ENCODE data around the gene SLC36A2.
"Not testable (repeated sequence)": the region's sequence is repeated elsewhere in the genome, so short reads cannot be mapped to it uniquely, and the experiment has no call there.

Gene SLC36A2

DNA sequence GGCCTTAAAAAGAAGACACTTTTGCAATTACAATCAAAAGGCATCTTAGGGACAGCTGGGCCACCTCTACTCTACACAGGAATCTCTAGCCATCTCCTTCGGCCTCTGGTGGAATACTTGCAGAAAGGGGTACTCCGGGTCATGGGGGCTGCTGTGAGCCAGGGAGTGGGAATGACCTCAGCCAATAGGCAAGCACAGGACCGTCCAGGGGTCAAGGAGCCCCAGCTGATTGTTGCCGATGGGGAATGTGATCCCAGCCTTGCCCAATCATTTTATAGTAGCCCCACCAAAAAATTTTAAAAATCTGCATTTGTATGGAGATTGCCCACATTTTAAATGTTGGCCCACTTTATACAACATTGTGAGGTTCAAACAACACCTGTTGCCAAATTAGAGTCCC is 26.9 kb downstream of the SLC36A2 start:
- no peak for DNase-seq

DNA sequence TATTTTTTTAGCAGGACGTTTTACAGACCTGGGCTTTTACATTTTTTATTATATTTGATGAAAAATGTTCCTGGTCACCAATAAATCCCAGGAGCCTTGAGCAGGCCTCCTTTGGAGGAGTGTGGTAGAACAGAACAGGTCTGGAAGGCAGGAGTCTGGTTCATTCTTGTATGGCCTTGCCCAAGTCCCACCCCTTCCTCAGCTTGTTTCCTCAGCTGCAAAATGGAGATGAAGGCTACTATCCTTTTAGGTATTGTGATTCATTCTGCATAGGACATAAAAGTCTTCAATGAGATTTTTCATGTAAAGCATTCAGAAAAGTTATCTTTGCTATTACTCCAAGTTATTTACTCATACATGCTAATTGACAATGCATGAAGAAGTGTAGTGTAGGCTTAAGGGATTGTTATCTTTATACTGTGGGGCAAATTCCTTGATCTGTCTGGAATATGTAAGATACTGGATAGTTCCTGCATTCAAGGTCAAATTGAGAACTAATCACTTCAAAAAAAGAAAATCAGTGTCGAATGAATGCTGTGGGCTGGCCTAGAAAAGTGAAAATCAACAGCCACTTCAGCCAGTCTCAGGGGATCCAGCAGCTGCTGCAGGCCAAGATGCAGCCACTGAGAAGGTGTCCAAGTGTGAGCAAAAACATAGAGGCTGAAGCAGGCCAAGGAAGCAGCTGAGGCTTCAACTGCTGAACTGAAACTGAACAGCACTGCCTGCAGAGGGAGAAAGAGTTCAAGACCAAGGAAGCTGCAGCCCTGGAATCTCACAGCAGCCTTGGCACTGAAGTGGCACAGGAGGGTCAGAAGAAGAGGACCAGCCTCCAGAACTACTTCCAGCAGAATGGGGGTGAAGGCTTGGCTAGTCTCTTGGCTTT is 28.3 kb downstream of the SLC36A2 start:
- no peak for DNase-seq

DNA sequence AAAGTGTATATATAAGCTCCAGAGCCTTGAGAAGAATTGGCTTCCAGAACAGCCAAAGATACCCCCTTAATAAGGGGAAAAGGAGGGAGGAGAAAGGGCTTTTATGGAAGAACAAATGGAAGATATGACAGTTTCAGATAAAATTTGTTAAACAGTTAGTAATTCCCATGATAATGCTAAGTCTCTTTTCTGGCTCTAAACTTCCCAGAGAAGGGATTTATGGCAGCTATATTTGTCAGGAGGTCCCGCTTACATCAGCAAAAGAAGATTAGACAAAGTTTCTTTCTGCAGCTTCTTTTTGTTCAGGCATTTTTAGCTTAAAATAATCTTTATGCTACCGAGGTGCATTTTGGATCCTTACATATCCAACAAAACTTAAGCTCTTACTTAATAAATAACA is 29.5 kb downstream of the SLC36A2 start:
- DNase-seq = no peak

DNA sequence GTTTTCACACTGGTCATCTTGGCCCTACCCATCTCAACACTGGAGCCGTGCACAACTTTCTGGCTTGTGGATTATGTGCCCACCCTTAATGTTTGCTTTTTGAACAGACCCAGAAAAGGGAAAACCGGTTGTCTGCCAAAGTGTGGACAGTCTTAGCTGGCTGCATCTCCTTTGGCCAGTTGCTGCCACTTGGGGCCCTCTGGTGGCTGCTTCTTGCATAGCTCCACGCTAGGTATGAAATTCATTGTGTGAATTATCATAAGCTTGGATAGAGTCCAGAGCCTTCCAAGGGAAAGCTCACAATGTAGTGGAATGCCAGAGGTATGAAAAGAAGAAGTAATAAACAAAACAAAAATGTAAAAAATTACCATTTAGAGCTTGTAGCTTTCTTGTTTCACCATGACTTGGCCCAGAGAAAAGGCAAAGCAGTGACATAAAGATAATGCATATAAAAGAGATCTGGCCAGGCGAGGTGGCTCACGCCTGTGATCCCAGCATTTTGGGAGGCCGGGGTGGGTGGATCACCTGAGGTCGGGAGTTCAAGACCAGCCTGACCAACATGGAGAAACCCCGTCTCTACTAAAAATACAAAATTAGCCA is 31.3 kb downstream of the SLC36A2 start:
- DNase-seq = peak; percentile 43 to 53

DNA sequence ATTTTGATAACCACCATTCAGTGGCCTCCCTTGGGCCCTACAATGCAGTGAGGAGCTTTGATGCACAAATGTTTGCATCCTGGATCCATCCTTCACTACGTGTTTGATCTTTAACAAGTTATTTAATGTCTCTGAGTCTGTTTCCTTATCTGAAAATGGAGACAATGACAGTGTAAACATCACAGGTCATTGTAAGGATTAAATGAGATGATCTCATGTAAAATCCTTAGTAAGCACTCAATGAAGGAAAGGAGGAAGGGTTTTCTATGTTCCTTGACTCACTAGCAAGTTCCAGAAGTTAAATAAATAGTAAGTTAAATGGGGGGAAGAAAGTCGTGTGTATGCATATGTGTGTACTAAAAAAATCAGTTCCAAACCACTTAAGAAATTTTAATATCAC is 34.0 kb downstream of the SLC36A2 start:
- no peak for DNase-seq

DNA sequence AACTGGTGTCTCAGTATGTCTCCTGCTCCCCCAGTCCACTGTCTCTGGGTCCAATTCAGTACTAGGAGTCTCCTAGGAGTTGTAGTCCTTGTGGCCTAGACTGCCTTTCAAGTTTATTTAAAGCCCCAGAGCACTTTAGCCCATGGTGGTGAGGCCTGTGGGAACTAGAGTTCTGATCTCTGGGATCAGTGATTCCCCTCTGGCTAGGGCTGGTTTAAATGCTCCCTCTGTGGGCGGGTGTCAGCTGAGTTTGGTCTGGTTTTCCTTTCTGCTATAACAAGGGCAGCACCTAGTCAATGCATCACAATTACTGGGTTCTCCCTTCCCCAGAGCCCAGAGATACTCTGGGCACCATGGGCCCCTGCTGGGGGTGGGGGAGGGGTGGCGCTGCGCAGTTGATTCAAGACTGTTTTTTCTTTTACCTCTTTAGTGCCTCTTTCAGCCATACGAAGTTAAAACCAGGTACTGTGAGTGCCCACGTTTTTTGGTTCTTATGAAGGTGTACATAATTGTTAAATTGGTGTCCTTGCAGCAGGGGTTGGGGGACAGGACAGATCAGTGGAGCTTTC is 34.5 kb downstream of the SLC36A2 start:
- DNase-seq = no peak

DNA sequence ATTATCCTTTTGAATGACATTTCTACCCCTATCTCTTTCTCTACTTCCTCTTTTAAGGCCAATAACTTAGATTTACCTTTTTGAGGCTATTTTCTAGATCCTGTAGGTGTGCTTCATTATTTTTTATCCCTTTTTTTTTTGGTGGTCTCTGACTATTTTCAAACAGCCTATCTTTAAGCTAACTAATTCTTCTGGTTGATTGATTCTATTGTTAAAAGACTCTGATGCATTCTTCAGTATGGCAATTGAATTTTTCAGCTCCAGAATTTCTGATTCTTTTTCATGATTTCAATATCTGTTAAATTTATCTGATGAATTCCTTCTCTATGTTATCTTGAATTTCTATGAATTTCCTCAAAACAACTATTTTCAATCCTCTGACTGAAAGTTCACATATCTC is 36.4 kb downstream of the SLC36A2 start:
- no peak for DNase-seq

DNA sequence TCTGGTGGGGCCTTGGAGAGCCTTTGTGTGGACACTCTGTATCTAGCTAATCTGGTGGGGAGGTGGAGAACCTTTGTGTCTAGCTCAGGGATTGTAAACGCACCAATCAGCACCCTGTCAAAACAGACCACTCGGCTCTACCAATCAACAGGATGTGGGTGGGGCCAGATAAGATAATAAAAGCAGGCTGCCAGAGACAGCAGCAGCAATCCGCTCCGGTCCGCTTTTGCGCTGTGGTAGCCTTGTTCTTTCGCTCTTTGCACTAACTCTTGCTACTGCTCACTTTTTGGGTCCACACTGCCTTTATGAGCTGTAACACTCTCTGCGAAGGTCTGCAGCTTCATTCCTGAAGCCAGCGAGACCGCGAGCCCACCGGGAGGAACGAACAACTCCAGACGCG is 37.5 kb downstream of the SLC36A2 start:
- DNase-seq = not testable (repeated sequence)

DNA sequence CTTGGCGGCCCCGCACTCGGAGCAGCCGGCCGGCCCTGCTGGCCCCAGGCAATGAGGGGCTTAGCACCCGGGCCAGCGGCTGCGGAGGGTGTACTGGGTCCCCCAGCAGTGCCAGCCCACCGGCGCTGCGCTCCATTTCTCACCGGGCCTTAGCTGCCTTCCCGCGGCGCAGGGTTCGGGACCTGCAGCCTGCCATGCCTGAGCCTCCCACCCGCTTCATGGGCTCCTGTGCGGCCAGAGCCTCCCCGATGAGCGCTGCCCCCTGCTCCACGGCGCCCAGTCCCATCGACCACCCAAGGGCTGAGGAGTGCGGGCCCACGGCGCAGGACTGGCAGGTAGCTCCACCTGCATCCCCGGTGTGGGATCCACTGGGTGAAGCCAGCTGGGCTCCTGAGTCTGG is 38.1 kb downstream of the SLC36A2 start:
- not testable (repeated sequence) for DNase-seq

DNA sequence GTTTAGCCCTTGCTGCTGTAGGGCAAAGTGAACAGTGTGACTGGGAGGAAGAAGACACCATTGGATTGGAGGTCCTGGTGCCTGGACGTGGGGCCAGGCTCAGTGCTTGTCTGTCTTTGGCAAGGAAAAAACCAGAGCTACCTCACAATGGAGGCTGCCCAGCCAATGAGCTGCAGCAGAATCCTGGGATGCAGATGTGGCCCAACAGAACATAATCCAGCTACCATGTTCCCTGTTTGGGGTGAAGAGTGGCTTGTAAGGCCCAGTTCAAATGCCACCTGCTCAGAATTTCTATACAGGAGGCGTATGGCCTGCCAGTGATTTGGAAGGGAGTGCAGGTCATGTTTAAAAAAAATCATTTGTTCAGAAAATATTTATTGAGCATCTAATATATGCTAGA is 43.7 kb downstream of the SLC36A2 start, which contains the start of gene SLC36A3:
TSS of gene SLC36A3 (minus strand) at position 101 of the 400 bp plus-strand sequence. CDS start 412 bp downstream, outside the sequence.
- no peak for DNase-seq

DNA sequence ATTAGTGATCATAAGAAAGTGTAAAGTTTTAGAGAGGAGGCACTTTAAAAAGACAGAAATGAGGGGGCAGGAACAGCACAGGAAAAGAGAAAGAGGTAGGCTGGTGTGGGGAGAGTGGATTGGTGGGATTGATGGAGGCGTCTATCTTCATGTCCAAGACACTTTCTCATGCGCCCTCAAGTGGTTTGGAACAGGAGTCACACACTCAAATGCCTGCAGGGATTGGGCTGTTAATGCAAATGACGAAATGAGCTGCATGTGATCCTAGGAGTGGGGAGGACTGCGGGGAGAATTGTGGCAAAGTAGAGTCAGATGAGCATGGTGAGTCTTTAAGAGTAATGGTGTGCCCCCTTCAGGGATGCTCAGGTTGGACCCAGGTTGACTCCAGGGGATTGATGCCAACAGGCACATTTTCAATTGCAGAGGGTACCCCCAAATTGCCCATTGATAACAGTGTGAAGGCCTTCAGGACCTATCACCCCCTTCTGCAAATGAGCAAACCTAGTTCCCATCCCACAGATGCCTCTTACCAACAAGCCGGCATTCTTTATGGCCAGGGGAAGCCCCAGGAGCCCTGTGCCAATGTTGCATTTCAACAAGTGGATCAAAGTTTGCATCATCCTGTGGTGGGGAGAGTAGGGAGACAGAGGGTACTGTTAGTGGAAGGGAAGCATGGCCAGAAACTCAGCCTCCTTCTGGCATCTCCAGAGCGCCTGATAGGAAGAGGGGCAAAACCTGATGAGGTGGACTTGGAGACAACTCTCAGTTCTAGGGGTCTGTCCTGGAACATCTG is 49.1 kb downstream of the SLC36A2 start:
- DNase-seq = no peak

DNA sequence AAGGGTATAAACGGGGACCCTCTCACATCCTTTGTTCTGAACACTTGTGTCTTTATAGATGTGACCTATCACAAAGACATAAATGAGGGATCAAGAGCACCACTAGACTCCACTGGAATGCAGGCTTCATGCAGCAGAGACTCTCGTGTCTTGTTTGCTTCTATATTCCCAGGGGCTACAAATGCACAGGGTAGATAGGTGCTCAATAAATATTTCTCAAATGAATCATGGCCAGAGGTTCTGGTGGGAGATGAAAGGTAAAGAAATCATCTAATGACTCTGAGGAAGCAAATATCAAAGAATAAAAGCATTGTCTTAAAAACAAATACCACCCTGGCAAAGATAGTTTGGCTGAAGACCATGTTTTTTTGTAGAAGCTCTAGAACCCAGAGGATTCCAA is 50.4 kb downstream of the SLC36A2 start:
- DNase-seq = no peak

DNA sequence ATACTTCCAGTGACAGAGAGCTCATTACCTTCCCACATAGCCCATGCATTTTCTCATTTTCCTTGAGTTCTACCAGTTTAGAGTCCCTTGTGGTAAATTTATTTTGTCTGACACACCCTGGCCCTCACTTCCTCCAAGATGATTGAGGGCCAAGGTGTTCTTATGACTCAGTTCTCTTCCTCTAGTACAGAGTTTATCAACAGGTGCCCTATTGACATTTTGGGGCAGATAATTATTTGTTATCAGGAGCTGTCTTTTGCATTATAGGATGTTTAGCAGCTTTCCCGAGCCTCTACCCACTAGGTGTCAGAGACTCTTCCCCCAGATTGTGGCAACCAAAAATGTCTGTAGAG is 50.9 kb downstream of the SLC36A2 start:
- no peak for DNase-seq

DNA sequence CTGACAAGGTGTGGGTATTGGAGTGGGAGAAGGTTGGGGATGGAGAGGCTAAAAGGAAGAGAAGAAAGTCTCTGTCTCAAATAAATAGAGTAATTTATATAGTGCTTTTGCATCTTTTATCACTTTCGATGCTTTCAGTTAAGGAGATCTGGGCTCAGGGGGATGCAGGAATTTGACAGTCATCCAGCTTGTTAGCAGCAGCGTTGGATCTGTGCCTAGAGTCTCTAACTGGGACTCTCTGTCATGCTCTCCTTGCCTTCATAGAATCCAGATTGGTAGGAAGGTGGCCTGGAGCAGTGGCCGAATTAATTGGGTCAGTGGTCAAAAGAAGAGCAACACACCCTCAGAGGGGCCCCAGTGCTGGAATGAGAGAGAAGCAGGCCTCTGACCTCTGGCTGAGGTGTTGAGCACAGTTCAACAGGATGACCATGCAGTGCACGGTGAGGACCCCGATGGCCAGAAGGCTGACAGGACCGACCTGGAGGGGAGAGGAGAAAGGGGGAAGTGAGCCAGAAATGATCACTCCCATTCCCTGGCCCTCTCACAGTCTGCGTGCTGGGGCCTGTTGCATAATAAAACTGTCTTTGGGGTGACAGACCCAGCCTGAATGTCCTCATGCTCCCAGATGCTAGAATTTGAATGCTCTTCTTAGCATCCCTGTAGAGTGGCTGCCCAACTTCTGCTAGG is 51.4 kb downstream of the SLC36A2 start:
- DNase-seq = no peak

DNA sequence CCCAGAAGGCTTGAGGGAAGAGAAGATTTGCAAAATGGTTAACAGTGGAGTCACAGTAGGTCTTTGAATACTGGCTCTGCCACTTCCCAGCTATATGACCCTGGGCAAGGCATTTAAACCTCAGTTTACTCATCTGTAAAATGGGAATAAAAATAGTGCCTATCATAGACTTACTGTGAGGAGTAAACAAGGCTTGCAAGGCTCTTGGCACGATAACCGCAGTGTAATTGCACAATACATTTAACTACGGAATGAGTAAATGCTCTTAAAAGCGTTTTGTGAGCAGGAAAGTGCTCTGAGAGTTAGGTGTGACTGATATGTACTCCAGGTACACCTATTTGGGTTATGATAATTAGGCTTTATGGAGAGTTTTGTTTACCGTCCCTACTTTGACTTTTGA is 52.2 kb downstream of the SLC36A2 start:
- no peak for DNase-seq

DNA sequence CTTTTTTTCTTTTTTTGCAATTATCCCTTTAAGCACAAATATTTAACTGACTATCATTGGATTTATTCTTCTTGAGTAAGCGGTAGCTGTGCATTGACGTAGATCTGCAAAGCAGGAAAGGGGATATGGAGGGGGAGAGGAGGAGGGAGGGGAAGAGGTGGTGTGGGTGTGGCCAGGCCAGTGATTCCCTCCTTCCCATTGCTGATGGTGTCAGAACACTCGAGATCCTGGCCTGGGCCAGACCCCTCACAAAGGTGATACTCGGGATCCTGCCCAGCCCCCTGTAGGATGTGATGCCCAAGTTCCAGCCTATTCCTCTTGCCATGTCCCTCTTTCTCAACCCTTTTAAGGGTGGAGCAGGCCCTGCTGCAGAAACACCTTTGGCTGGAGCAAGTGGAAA is 53.7 kb downstream of the SLC36A2 start:
- no peak for DNase-seq

DNA sequence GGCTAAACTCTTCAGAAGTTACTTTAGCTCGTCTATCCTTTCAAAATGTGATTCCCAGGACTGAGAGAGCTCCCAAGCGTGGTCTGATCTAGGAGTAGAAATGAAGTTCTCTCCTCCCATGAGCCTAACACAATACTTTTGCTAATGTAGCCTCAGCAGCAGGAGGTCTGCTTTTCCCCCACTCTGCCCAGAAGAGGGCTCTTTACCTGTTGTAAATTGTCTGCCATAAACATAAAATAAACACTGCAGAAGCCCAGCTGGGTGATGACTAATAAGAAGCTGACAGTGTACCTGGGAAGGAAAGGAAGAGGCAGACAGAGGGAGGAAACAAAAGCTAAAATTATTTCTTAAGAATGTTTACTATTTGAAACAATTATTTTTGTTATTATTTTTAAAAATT is 59.2 kb downstream of the SLC36A2 start:
- peak in 1 of 2 experiments; percentile 44 for DNase-seq

DNA sequence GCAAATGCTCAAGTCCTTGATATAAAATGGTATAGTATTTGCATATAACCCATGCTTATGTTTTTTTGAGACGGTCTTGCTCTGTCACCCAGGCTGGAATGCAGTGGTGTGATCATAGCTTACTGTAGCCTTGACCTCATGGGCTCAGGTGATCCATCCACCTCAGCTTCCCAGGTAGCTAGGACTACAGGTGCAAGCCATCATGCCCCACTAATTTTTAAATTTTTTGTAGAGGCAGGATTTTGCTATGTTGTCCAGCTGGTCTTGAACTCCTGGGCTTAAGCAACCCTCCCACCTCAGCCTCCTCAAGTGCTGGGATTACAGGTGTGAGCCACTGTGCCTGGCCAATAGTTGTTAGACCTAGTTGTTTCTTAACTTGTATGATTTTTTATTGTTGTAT is 61.1 kb downstream of the SLC36A2 start:
- DNase-seq = no peak

DNA sequence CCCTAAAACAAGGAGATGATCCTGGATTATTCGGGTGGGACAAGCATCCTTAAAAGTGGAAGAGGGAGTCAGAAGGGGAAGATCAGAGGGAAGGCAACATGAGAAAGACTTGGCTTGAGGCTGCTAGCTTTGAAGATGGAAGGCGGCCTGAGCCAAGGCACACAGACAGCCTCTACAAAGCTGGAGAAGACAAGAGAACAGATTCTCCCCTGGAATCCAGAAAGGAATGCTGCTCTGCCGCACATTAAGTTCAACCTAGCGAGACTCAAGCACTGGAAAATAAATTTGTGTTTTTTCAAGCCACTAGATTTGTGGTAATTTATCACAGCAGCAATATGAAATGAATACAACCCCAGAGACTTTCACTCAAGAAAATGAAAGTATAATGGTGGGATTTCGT is 61.7 kb downstream of the SLC36A2 start:
- DNase-seq = no peak

DNA sequence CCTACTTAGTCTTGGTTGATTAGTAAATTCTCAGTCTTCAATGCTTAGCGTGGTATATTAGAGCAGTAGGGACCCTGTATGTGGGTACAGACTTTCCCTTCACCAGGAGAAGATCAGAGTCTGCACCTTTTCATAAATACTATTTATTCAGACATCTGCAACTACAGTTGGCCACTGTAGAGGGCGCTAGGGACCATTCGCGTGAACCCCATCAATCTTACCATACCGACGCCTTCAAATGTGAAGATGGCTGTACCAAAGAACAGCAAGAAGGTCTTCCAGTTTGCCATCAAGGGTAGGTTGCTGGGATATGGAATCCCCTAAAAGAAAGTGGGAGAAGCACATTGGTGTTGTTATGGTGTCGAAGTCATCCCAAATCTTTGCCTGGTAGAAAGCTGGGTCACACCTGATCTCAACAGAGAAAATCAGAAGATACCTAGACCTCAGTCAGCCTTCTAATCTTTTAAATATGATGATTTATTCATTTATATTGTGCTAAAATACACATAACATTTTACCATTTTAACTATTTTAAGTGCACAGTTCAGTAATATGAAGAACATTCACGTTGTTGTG is 62.9 kb downstream of the SLC36A2 start:
- DNase-seq = no peak

DNA sequence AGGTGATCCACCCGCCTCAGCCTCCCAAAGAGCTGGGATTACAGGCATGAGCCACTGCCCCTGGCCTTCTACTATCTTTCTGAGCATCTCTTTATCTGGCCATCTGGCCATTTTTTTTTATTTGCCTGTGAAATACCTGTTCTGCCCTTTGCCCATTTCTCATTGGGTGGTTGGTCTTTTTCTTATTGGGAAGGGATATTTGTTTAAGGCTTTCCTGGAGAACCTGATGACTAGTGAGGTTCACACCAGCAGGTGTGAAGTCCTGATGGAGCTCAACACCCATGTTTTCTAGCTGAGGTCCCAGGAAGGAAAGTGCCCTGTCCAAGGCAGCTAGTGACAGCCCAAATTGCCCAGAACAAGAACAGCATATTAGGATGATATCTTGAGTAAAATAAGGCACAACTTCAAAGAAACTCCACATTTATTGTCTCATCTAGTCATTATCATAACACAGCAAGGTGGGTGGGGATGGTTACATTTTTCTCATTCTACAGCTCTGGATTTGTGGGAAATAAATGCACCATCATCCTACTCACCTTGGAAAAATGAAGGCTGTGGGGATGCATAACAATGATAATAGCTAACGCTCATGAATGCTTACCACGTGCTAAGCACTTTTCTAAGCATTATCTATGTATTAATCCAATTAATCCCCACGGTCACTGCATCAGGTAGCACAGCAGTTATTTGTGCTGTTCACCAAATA is 64.1 kb downstream of the SLC36A2 start:
- no peak for DNase-seq

All from NCI-H2081 (cell line).